ENCODE results near the gene NUP58. TPM values are rescaled to one million over a fixed set of nuclear protein-coding genes. Genes with fewer than 3 reads are reported as not detected.

NUP58 gene
- total and polyA plus RNA-seq, 10 of the 15 experiments (the other 5 are each of a cell fraction or from before 2014, with no cell fraction given) = 12.1 to 78.0 (median 48.9) TPM

DNA sequence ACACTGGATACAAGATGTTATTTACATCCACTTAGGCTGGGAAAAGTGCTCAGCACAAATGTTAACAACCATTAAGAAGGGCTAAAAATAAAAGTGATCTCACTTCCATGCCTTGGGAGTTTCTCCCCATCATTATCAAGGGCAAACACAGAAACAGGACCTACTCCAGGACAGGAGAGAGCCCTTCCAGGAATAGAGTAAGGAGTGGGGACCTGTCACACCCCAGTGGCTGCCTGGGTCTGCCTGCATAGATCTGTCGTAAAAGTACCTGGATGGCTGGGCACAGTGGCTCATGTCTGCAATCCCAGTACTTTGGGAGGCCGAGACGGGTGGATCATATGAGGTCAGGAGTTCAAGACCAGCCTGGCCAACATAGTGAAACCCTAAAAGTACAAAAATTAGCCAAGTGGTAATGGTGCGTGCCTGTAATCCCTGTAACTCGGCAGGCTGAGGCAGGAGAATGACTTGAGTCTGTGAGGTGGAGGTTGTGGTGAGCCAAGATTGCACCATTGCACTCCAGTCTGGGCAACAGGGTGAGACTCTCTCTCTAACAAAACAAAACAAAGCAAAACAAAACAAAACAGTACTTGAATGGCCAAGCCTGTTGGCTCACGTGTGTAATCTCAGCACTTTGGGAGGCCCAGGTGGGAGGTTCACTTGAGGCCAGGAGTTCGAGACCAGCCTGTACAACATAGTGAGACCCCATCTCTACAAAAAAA, 76.0 kb downstream of the NUP58 start:
- ChIA-PET POLR2A (no interaction called here), RAD21 (ENCODE audit: unreplicated experiment) (no interaction called here), CTCF (interaction anchor here (0.9 to 4.1 kb wide), 5 partner anchors 22 to 292 kb away, joined by 3 to 37 read pairs (median 3); no protein-coding TSS in a partner anchor), SMC1A (ENCODE audit: uncharacterized antibody, unreplicated experiment) (no interaction called here)
- intact Hi-C loops (cut with micrococcal nuclease; ENCODE audit: unreplicated experiment) (loop anchor here (5.0 to 10.0 kb wide), 2 partner anchors 143 to 380 kb away; no protein-coding TSS in a partner anchor), in situ Hi-C loops (cut with MboI) (loop anchor here (10.0 kb wide), 1 partner anchor 293 kb away; no protein-coding TSS in a partner anchor)
- Histone ChIP-seq H3K9me3 (replicated peaks; ENCODE audit: control insufficient read depth, insufficient read depth, low read length) (no peaks in the 10 kb centered on the region), H3K4me2 (ENCODE audit: control insufficient read depth, insufficient read depth) (no peak overlapping the region), H3K36me3 (ENCODE audit: control insufficient read depth in 2 of 2, insufficient read depth in 2 of 2, low read length in 1 of 2) (no peaks in the 10 kb centered on the region), H2AFZ (ENCODE audit: control insufficient read depth, low read depth, low read length) (no peak overlapping the region), H3K79me2 (ENCODE audit: control insufficient read depth, insufficient read depth, low read length) (no peaks in the 10 kb centered on the region), H3K9ac (ENCODE audit: control insufficient read depth, insufficient read depth, low read length) (no peak overlapping the region), H3K4me1 (ENCODE audit: control insufficient read depth, insufficient read depth, low read length) (no peaks in the 10 kb centered on the region), H3K27ac (ENCODE audit: control insufficient read depth, insufficient read depth) (no peak overlapping the region), H3K27me3 (replicated peaks in 1 of 2; ENCODE audit: control insufficient read depth in 2 of 2, insufficient read depth in 2 of 2, low read length in 1 of 2) (peaks cover 4 to 8% of the 10 kb centered on the region in 2 experiments; a peak in 3 of 4 replicates), H4K20me1 (ENCODE audit: control insufficient read depth, insufficient read depth) (no peaks in the 10 kb centered on the region), H3K4me3 (no peak overlapping the region)
- ATAC-seq = no peak
- no TSS peak for BruUV-seq (replicated peaks)
- no peak for DNase-seq (ENCODE audit: low read depth, low spot score)
- TF ChIP-seq CEBPZ (IDR thresholded peaks at IDR 0.05; ENCODE audit: low read depth, low read length) (no peak), WRNIP1 (IDR thresholded peaks at IDR 0.05; ENCODE audit: borderline replicate concordance, low read depth, low read length) (no peak), SRF (IDR thresholded peaks at IDR 0.05; ENCODE audit: low read depth in 2 of 2, low read length in 2 of 2) (no peak), JUNB (IDR thresholded peaks at IDR 0.05) (no peak), SREBF2 (IDR thresholded peaks at IDR 0.05; ENCODE audit: low read length) (no peak), EP300 (IDR thresholded peaks at IDR 0.05; ENCODE audit: borderline replicate concordance in 1 of 2, control insufficient read depth in 1 of 2, low read depth in 2 of 2, low read length in 2 of 2) (no peak), MEF2A (IDR thresholded peaks at IDR 0.05; ENCODE audit: insufficient read depth, low read depth, low read length) (no peak), RCOR1 (conservative IDR thresholded peaks at IDR 0.05; ENCODE audit: low read depth, low read length) (no peak), NR2F1 (conservative IDR thresholded peaks at IDR 0.05) (no peak), ASH2L (IDR thresholded peaks at IDR 0.05; ENCODE audit: borderline replicate concordance, low read depth) (no peak)
- TF ChIP-seq, protein P1, sequence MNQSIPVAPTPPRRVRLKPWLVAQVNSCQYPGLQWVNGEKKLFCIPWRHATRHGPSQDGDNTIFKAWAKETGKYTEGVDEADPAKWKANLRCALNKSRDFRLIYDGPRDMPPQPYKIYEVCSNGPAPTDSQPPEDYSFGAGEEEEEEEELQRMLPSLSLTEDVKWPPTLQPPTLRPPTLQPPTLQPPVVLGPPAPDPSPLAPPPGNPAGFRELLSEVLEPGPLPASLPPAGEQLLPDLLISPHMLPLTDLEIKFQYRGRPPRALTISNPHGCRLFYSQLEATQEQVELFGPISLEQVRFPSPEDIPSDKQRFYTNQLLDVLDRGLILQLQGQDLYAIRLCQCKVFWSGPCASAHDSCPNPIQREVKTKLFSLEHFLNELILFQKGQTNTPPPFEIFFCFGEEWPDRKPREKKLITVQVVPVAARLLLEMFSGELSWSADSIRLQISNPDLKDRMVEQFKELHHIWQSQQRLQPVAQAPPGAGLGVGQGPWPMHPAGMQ (IDR thresholded peaks at IDR 0.05; ENCODE audit: borderline replicate concordance) = no peak
- WGBS (ENCODE audit: insufficient coverage, insufficient replicate concordance, low lambda C conversion rate, missing lambda C conversion rate) = 32% methylated on average over 7 of the region's 7 CpGs
- FAIRE-seq = no peak

Measured in GM12878 (cell line).